ENCODE measurements around the gene GPATCH3. TPM values are rescaled to one million over a fixed set of nuclear protein-coding genes. Genes with fewer than 3 reads are reported as not detected.

The GPATCH3 gene
- total RNA-seq, 6 experiments from 2014 or later, result 8.6 to 12.0 (median 10.2) TPM

DNA sequence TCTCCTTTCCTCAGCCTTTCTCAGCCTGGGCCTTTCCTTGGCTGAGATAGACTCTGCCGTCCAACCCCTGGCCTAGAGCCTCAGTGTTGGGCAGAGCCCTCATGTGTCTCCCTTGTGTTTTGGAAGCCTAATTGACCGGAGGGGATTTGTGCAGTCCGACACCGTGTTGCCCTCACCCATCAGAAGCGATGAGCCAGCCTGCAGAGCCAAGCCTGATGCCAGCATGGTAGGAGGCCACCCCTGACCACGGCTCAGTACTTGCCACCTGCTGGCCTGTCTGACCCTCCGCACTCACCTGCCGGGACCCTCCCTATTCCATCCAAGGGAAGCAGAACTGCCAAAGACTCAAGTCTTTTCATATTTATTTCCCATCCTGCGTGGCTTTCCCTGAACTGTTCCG is 46.7 kb downstream of the GPATCH3 start:
- TF ChIP-seq, protein P1, sequence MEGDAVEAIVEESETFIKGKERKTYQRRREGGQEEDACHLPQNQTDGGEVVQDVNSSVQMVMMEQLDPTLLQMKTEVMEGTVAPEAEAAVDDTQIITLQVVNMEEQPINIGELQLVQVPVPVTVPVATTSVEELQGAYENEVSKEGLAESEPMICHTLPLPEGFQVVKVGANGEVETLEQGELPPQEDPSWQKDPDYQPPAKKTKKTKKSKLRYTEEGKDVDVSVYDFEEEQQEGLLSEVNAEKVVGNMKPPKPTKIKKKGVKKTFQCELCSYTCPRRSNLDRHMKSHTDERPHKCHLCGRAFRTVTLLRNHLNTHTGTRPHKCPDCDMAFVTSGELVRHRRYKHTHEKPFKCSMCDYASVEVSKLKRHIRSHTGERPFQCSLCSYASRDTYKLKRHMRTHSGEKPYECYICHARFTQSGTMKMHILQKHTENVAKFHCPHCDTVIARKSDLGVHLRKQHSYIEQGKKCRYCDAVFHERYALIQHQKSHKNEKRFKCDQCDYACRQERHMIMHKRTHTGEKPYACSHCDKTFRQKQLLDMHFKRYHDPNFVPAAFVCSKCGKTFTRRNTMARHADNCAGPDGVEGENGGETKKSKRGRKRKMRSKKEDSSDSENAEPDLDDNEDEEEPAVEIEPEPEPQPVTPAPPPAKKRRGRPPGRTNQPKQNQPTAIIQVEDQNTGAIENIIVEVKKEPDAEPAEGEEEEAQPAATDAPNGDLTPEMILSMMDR (IDR thresholded peaks at IDR 0.05), result no peak
- Mint-ChIP-seq H3K36me3 (ENCODE audit: low read depth) (peaks cover 15% of the 10 kb centered on the region), H3K27me3 (ENCODE audit: insufficient read depth) (peaks cover 1% of the 10 kb centered on the region; the same call in 1 of the 2 replicates), H3K4me1 (ENCODE audit: low read depth) (peaks cover 22% of the 10 kb centered on the region), H3K27ac (peak overlapping the region; percentile 70), H3K9me3 (no peaks in the 10 kb centered on the region), H3K4me3 (no peak overlapping the region)
- DNase-seq, result no peak

DNA sequence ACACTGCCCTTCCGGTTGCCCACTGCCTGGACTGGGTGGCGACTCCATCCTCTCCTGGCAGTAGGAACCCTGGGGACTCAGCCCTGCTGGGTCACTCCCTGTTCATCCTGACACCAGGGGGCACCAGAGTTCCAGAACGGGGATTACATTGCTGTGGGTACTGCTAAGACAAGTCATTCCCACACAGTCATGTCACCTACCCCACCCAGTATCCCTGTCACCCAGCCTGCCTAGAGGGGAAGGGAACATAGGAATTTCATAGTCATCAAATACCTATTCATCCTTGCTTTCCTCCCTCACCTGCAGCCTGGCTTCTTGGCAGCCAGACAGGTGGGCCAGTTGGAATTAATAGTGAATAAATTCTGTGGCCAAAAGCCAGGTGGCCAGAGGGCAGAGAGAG is 47.1 kb downstream of the GPATCH3 start:
- Mint-ChIP-seq H3K27me3 (ENCODE audit: insufficient read depth) (peaks cover 1% of the 10 kb centered on the region; the same call in 1 of the 2 replicates), H3K9me3 (no peaks in the 10 kb centered on the region), H3K4me1 (ENCODE audit: low read depth) (peaks cover 26% of the 10 kb centered on the region), H3K4me3 (no peak overlapping the region), H3K36me3 (ENCODE audit: low read depth) (peaks cover 15% of the 10 kb centered on the region), H3K27ac (peak overlapping the region; percentile 70)
- TF ChIP-seq, protein P1 (IDR thresholded peaks at IDR 0.05), result peak; percentile 91
- peak; percentile 88 for DNase-seq

DNA sequence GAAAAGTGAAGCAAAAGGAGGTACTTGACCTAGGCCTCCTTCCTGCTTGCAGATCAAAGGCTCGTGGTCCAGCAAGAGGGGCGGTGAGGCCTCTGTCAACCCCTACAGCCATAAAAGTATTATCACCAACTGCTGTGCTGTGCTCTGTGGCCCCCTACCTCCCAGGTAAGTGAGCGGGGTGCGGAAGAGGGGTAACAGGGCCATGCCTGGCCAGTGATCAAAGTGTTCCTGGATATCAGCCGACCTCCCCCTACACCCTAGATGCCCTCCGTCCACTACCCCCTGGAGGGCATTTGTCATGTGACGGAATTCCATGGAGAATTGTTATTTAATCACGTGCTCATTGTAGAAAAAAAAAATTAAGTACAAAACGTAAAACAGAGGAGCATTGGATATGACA is 47.6 kb downstream of the GPATCH3 start:
- TF ChIP-seq, protein P1 (IDR thresholded peaks at IDR 0.05), result no peak
- no peak for DNase-seq
- peaks cover 17% of the 10 kb centered on the region for H3K36me3 Mint-ChIP-seq (ENCODE audit: low read depth)
- H3K27me3 Mint-ChIP-seq (ENCODE audit: insufficient read depth), result peaks cover 1% of the 10 kb centered on the region; the same call in 1 of the 2 replicates
- H3K4me3 Mint-ChIP-seq, result no peak overlapping the region
- no peaks in the 10 kb centered on the region for H3K9me3 Mint-ChIP-seq
- peaks cover 30% of the 10 kb centered on the region for H3K4me1 Mint-ChIP-seq (ENCODE audit: low read depth)
- peak overlapping the region; percentile 70 for H3K27ac Mint-ChIP-seq

DNA sequence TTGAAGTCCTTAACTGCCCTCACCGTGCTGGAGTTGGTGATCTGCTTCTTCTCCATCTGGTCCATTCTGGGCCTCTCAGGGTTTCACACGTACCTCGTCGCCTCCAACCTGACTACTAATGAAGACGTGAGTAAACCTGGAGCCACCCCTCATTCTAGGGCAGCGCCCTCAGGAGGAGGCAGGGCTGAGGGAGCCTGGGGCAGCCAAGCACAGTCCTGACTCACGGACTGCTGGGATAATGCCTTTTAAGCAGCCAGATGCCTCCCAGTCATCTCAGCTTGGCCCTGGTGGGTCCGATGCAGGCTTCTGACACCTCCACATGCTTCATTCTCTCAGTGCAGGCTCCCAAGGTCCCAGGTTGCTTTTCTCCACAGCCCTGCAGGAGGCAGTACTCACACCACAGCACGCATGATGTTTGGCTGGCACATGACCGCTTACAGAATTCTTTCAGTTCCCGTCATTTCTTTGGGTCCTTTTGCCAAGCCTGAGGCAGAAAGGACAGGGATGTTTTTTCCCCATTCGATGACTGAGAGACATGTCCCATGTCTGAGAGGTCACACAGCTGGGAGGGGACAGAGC is 49.1 kb downstream of the GPATCH3 start:
- H3K27me3 Mint-ChIP-seq (ENCODE audit: insufficient read depth), result peaks cover 1% of the 10 kb centered on the region; the same call in 1 of the 2 replicates
- DNase-seq, result no peak
- no peak overlapping the region for H3K27ac Mint-ChIP-seq
- no peak overlapping the region for H3K4me3 Mint-ChIP-seq
- H3K9me3 Mint-ChIP-seq, result no peaks in the 10 kb centered on the region
- TF ChIP-seq, protein P1 (IDR thresholded peaks at IDR 0.05), result peak; percentile 33; the same call in 1 of the 2 replicates
- peaks cover 34% of the 10 kb centered on the region for H3K4me1 Mint-ChIP-seq (ENCODE audit: low read depth)
- H3K36me3 Mint-ChIP-seq (ENCODE audit: low read depth), result peaks cover 23% of the 10 kb centered on the region

DNA sequence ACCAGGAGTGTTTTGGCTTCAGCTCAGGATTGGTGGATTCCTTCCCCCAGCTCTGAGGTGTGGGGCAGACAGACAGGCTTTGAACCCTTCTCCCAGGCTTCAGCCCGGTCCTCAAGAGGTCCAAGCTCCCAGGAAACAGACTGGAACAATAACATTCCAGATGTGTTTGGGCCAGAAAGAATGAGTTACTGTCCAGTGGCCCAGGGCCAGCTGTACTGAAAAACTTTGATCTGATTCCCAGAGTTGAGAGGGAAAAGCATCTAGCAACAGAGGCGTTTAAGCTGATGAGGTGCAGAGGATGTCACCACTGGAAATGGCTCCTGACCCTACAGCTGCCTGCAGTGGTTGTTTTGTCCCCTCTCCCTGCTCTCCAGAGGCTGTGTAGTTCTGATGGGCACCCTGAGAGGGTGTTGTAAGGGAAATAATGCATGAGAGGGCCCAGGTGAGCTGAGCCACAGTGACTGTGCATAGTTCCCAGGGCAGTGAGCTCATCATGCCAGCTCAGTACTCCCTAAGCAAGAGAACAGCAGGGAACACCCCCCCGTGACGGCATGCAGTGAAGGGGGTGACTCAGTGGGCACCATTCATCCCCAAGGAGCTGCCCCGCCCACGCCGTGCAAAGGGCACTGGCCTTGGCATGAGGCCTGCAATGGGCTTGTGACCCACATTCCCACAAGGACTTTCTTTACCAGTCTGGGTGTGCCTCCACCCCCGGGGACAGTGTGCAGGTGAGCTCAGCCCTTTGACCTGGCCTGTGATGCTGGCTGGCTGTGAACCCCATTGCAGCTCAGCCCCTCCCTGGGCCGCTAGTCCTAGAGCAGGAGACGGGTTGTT is 51.1 kb downstream of the GPATCH3 start:
- peak; percentile 91 for DNase-seq
- peaks cover 26% of the 10 kb centered on the region for H3K36me3 Mint-ChIP-seq (ENCODE audit: low read depth)
- H3K27me3 Mint-ChIP-seq (ENCODE audit: insufficient read depth), result no peaks in the 10 kb centered on the region; the same call in 1 of the 2 replicates
- no peak overlapping the region for H3K4me3 Mint-ChIP-seq
- H3K27ac Mint-ChIP-seq, result peak overlapping the region; percentile 99
- TF ChIP-seq, protein P1 (IDR thresholded peaks at IDR 0.05), result no peak
- peaks cover 34% of the 10 kb centered on the region for H3K4me1 Mint-ChIP-seq (ENCODE audit: low read depth)
- H3K9me3 Mint-ChIP-seq, result no peaks in the 10 kb centered on the region

All from HFFc6 (cell line).